T47D (cell line): ENCODE results near the gene AFF1.
A peak's percentile ranks its signal among the peaks of the same experiment; 100 is the strongest.

ENCODE experiments used
- DNase-seq, 2 experiments: peaks; one replicate each; pipeline versions ENCODE4 v3.0.0 to v3.0.0-alpha.2; 2011 to 2012; ENCODE audit warnings: low read depth in 1 of 2, low spot score in 1 of 2
- JUND ChIP-seq: IDR thresholded peaks from 2 replicates; pipeline ENCODE4 v1.6.1; 2012; ENCODE audit warnings: low read depth
- in situ Hi-C: cut with HindIII; loops from 2 replicates; pipeline ENCODE4 v1.10.0; 2016; ENCODE audit warnings: low sequenced_read_pairs, low pct_unique_long_range_greater_than_20kb

The AFF1 gene

DNA sequence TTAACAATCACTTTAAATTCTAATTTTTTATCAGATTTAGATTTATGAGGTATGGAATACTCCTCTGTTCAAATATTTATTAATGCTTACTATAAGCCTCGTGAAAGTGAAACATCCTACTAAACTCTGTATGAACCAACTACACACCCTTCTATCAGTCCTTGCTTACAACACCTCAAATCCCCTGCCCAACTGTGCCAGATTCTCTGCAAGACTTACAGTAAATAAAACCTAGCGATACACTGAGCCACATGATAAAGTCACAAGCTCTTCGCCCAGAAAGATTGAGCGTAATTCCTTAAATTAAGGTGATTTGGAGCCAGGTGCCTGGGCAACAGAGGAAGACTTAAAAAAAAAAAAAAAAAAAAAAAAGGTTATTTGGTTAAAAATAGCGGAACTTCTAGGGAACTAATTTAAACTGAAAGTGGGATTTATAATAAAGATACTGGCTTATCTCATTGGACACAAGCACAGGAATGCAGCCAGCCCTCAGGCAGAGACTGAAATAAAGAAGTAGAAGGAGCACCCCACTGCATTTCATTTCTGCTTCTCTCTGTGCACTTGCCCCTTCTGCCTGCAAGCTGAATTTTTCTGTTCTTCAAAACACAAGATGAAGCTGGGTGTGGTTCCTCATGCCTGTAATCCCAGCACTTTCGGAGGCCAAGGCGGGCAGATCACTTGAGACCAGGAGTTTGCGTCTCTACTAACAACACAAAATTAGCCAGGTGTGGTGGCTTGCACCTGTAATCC is 25.1 kb upstream of the AFF1 start:
- no peak for DNase-seq
- no peak for TF ChIP-seq JUND
- in situ Hi-C loops, result no loop called here

DNA sequence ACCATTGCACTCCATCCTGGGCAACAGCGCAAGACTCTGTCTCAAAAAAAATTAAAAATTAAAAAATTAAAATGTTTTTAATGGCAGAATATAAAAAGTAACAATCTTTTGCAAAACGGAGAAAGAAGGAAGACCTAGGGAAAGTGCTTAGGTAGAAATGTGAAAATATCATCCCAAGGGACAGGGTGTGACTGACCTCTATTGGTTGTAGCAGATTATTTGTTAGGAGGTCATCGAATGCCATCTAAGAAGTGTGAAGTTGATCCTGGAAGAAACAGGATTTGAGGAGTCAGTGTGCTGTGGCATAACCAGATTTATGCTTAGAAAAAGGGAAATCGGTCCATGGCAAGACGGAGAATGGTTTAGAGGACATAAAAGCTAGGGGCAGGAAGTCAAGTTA is 24.4 kb upstream of the AFF1 start:
- no peak for DNase-seq
- in situ Hi-C loops, result no loop called here
- no peak for TF ChIP-seq JUND

DNA sequence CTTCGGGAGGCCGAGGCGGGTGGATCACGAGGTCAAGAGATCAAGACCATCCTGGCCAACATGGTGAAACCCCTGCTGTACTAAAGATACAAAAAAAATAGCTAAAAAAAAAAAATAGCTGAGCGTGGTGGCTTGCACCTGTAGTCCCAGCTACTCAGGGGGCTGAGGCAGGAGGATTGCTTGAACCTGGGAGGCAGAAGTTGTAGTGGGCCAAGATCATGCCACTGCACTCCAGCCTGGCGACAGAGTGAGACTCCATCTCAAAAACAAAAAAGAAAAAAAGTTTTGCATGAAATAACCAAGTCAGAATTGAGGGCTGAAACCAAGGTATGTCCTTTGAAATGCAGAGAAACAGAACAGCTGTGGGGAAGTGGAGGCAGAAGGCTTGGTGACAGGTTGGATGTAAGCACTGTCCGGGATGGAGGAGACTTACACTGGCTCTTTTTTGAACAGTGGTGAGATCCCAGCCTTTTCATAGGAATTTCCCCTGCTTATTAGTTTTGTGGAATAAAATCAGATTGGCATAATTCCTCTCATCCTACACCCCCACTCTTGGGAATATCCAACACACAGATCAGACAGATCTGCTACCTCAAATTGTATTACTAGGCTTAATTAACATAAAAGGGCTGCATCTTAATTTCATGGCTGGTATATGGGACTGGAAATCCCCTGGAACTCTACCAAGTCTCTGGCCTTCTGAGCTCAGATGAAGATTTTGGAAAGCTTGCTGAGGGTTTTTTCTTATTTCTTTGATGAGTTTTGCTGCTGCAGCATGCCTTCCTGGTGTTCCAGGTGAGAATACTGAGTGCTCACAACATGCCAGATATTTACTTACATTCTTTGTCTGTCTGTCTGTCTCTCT is 23.8 kb upstream of the AFF1 start:
- TF ChIP-seq JUND, result no peak
- DNase-seq, result no peak
- in situ Hi-C loops, result no loop called here

DNA sequence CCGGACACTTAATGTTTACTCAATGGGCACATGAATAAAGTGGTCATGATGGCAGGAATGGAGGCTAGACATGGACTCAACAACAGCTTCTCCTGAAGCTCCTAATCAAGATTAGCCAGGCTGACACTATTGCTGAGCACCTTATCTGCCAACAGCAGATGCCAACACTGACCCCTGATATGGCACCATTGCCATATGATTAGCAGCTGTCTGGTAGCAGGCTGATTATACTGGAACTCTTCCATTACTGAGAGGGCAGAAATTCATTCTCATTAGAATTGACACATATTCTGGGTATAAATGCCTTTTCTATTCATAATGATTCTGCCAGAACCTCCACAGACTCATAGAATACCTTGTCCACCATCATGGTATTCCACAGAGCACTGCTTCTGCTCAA is 18.4 kb upstream of the AFF1 start:
- no peak for TF ChIP-seq JUND
- no peak for DNase-seq
- in situ Hi-C loops, result no loop called here

DNA sequence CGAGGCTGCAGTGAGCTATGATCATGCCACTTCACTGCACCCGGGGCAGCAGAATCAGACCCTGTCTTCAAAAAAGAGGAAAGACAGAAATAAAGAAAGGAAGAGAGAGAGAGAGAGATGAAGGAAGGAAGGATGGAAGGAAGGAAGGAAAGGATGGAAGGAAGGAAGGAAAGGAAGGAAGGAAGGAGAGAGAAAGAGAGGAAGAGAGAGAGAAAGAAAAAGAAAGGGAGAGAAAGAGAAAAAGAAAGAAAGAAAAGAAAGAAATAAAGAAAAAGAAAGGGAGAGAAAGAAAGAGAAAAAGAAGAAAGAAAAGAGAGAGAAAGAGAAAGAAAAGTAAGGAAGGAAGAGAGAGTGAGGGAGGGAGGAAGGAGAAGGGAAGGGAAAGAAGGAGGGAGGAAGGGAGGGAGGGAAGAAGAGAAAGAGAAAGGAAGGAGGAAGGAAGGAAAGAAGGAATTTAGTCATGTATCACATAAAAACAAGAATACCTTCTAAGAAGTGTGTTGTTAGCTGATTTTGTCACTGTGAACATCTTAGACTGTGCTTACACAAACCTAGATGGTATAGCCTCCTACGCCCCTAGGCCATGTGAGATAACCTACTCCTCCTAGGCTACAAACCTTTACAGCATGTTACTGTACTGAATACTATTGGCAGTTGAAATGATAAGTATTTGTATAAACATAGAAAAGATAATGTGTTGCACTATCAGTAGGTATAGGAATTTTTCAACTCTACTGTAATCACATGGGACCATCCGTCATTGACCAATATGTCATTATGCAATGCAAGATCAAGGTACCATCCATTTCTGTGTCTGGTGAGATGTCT is 17.4 kb upstream of the AFF1 start:
- no peak for DNase-seq
- no peak for TF ChIP-seq JUND
- in situ Hi-C loops, result no loop called here

DNA sequence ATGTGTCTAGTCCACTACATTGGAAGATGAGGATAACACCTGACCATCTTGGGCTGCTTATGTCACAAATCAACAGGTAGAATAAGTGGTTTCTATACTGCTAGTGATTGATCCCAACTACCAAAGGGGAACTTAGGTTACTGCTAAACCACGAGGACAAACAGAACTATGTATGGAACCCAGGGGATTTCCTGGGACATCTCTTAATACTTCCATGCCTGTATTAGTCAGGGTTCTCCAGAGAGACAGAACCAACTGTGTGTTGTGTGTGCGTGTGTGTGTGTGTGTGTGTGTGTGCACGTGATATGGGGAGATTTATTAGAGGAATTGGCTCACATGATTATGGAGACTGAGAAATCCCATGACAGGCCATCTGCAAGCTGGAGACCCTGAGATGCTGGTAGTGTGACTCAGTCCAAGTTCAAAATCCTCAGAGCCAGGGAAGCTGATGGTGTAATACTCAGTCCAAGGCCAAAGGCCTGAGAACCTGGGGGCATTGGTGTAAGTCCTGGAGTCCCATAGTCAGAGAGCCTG is 16.2 kb upstream of the AFF1 start:
- TF ChIP-seq JUND, result no peak
- no peak for DNase-seq
- in situ Hi-C loops, result no loop called here

DNA sequence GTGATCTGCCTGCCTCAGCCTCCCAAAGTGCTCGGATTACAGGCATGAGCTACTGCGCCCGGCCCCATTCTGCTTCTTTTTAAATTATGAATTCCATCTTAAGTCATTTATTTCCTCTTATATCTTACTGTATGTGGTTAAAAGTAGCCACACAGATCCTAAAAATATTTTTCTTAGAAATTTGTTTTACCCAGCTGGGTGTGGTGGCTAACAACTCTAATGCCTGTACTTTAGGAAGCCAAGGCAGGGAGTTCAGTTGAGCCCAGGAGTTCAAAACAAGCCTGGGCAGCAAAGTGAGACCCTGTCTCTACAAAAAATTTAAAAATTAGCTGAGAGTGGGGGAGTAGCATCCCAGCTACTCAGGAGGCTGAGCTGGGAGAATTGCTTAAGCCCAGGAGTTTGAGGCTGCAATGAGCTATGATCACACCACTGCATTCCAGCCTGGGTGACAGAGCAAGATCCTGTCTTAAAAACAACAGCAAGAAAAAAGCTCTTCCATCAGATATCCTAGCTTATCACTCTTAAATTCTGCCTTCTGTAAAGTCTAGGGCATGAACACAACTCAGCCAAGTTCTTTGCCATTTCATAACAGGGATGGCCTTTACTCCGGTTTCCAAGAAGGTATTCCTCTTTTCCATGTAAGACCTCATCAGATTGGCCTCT is 15.1 kb upstream of the AFF1 start:
- no peak for TF ChIP-seq JUND
- in situ Hi-C loops, result no loop called here
- no peak for DNase-seq

DNA sequence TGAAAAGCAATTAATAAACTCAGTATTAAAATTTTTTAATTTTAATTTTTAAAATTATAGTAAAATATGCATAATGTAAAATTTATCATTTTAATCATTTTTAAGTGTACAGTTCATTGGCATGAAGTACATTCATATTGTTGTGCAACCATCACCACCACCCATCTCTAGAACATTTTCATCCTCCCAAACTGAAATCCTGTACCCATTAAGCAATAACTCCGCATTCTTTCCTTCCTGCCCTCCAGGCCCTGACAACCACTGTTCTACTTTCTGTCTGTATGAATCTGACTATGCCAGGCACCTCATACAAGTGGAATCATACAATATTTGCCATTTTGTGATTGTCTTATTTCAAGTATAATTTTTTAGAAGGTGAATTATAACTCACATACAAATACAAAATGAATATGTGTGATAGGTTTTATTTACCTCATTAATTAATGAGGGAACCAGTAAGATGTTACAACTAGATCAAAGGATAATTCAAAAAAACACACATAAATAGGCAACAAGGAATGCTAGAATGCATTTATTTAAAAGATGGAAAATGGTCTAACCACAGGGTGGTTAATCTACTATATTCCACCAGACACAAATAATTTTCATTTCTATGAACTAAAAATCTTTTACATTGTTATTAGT is 13.1 kb upstream of the AFF1 start:
- TF ChIP-seq JUND, result no peak
- no peak for DNase-seq
- in situ Hi-C loops, result no loop called here

DNA sequence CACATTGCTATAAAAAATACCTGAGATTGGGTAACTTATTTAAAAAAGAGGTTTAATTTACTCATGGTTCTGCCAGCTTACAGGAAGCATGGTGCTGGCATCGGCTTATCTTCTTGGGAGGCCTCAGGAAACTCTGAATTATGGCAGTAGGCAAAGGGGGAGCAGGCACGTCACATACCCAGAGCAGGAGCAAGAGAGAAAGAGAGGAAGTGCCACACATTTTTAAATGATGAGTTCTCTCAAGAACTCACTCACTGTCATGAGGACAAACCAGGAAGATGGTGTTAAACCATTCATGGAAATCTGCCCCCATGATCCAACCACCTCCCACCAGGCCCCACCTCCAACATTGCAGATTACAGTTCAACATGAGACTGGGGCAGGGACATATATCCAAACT is 10.0 kb upstream of the AFF1 start:
- TF ChIP-seq JUND, result no peak
- in situ Hi-C loops, result no loop called here
- no peak for DNase-seq

DNA sequence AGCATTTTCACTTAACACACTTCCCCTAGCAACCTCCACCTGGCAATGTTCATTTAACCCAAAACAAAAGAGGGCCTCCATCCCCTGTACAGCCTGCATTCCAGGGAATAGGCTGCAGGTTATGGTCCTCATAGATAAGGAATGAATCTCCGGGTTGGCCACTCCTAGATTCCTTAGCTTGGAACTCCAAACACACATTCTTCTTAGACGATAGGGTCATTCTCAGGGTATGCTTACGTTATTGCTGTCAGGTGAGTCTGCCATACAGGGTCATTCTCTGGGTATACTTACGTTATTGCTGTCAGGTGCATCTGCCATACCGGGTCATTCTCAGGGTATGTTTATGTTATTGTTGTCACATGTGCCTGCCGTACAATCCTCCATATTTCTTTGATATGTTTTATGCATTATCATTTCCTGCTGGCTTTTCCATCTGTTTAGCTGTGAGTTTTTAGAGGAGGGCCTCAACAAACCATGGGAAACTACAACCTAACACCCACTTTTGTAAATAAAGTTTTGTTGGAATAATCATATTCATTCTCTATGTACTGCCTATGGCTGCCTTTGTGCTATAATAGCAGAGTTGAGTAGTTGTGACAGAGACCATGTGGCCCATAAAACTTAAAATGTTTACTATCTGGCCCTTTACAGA is 8.2 kb upstream of the AFF1 start:
- DNase-seq, result no peak
- no peak for TF ChIP-seq JUND
- in situ Hi-C loops, result no loop called here

DNA sequence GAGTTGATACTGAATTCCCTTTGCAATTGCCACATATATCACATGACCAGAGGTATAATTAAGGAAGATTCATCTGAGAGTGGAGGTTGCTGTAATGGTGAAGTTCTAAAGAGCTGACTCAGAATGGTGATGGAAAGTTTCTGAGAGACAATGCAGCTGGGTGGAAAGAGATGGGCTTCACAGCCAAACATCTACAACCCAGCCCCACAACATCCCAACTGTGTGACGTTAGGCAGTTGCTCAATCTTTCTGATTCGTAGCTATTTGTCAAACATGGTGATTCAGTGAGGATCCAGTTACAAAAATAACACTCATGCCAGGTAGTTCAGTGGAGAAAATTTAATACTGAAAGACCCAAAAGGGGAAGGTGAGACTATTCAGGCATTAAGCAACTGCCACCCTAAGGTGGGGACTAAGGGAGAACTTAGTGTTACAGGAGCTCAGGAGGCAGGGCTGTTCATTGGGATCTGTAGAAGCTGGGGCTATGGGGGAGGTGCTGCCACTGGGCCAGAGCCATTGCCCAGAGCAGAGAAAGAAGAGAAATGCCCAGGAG is 6.9 kb upstream of the AFF1 start:
- peak in 1 of 2 experiments; percentile 9 for DNase-seq
- no peak for TF ChIP-seq JUND
- in situ Hi-C loops, result no loop called here
